GM18526 (cell line): ENCODE data around the gene BMERB1.

Experiments
- POLR2A ChIP-seq: IDR thresholded peaks from 3 replicates; pipeline ENCODE4 v1.6.1; 2011; ENCODE audit not compliant: insufficient read length; ENCODE audit errors: extremely low read depth

BMERB1 gene

GRCh38 chr16:15427648-15428239, 6.6 kb upstream of the BMERB1 start:
- TF ChIP-seq POLR2A = no peak

- TF ChIP-seq POLR2A = no peak
These were observed 336 bp upstream of the BMERB1 start for GRCh38 chr16:15434079-15434424.

GRCh38 chr16:15435216-15435864, 952 bp downstream of the BMERB1 start:
- TF ChIP-seq POLR2A = no peak

- no peak for TF ChIP-seq POLR2A
These were observed 4.7 kb downstream of the BMERB1 start for GRCh38 chr16:15439102-15439501.

- no peak for TF ChIP-seq POLR2A
These were observed 5.1 kb downstream of the BMERB1 start for GRCh38 chr16:15439521-15439920.

- no peak for TF ChIP-seq POLR2A
These were observed 6.5 kb downstream of the BMERB1 start for GRCh38 chr16:15440852-15441251.

- TF ChIP-seq POLR2A = no peak
These were observed 9.4 kb downstream of the BMERB1 start for GRCh38 chr16:15443753-15444152.

GRCh38 chr16:15444264-15444663, 9.9 kb downstream of the BMERB1 start:
- no peak for TF ChIP-seq POLR2A

GRCh38 chr16:15445450-15445849, 11.1 kb downstream of the BMERB1 start:
- TF ChIP-seq POLR2A = no peak

- TF ChIP-seq POLR2A = no peak
These were observed 12.5 kb downstream of the BMERB1 start for GRCh38 chr16:15446901-15447300.

- TF ChIP-seq POLR2A = no peak
These were observed 16.2 kb downstream of the BMERB1 start for GRCh38 chr16:15450624-15451023.

GRCh38 chr16:15451098-15451731, 16.8 kb downstream of the BMERB1 start:
- TF ChIP-seq POLR2A = no peak

GRCh38 chr16:15452246-15452855, 18.0 kb downstream of the BMERB1 start:
- no peak for TF ChIP-seq POLR2A

GRCh38 chr16:15457400-15457799, 23.0 kb downstream of the BMERB1 start:
- TF ChIP-seq POLR2A = no peak

- TF ChIP-seq POLR2A = no peak
These were observed 23.6 kb downstream of the BMERB1 start for GRCh38 chr16:15457958-15458357.

- TF ChIP-seq POLR2A = no peak
These were observed 25.4 kb downstream of the BMERB1 start for GRCh38 chr16:15459791-15460190.
